Superior temporal gyrus (tissue), 1 donor: ENCODE data around the gene PRR14.
"Not testable (repeated sequence)": the region's sequence is repeated elsewhere in the genome, so short reads cannot be mapped to it uniquely, and the experiment has no call there.

Experiments
- DNase-seq: peaks from one replicate; pipeline ENCODE4 v3.0.0-alpha.2; 2016; ENCODE audit errors: extremely low spot score

PRR14 gene

DNA sequence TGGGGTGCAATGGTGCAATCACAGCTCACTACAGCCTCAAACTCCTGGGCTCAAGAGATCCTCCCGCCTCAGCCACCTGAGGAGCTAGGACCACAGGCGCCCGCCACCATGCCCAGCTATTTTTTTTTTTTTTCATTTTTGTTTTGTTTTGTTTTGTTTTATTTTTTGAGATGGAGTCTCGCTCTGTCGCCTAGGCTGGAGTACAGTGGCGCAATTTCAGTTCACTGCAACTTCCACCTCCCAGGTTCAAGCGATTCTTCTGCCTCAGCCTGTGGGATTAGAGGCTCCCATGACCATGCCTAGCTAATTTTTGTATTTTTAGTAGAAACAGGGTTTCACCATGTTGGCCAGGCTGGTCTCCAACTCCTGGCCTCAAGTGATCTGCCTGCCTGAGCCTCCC is 18.3 kb upstream of the PRR14 start:
- DNase-seq: not testable (repeated sequence)

DNA sequence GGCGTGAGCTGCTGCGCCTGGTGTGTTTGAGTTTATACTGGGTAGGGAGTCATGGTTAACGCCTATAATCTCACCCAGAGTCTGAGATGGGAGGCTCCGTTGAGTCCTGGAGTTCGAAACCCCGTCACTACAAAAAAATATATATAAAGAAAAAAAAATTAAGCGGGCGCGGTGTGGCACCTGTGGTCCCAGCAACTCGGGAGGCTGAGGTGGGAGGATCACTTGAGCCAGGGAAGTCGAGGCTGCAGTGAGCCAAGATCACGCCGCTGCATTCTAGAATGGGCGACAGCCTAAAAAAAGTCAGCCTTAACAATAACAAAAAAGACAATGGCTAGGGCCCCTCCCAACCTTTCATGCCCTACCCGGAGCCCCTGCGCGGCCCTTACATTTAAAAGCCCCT is 17.2 kb upstream of the PRR14 start:
- no peak for DNase-seq

DNA sequence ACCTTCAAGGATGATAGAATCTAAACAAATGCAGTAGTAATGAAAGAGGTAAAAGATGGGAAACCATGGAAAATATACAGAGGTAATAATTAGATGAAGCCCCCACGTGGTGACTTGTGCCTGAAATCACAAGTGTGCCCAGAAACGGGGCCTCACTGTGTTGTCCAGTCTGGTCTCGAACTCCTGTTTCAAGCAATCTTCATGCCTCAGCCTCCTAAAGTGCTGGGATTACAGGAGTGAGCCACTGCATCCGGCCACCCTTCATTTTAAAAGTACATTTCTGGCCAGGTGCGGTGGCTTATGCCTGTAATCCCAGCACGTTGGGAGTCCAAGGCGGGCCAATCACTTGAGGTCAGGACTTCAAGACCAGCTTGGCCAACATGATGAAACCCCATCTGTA is 14.2 kb upstream of the PRR14 start:
- DNase-seq: no peak

DNA sequence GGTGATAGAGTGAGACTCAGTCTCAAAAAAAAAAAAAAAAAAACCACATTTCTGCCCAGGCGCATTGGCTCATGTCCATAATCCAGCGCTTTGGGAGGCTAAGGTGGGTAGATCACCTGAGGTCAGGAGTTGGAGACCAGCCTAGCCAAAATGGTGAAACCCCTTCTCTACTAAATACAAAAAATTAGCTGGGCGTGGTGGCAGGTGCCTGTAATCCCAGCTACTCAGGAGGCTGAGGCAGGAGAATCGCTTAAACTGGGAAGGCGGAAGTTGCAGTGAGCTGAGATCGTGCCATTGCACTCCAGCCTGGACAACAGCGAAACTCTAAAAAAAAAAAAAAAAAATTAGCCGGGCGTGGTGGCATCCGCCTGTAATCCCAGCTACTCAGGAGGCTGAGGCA is 13.6 kb upstream of the PRR14 start:
- DNase-seq: not testable (repeated sequence)

DNA sequence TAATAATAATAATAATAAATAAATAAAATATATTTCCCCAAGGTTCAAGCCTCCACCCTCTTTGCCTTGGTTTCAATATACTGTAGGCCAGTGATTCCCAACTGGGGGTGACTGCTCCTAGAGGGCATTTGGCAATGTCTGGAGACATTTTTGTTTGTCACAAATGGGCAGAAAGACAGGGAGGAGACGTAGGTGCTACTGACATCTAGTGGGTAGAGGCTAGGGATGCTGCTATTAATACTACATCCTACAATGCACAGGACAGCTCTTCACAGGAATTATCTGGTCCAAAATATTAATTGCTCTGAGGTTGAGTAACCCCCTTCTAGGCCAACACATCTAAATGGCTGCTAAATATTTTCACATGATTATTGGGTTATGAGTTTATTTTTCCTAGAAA is 12.8 kb upstream of the PRR14 start:
- no peak for DNase-seq

DNA sequence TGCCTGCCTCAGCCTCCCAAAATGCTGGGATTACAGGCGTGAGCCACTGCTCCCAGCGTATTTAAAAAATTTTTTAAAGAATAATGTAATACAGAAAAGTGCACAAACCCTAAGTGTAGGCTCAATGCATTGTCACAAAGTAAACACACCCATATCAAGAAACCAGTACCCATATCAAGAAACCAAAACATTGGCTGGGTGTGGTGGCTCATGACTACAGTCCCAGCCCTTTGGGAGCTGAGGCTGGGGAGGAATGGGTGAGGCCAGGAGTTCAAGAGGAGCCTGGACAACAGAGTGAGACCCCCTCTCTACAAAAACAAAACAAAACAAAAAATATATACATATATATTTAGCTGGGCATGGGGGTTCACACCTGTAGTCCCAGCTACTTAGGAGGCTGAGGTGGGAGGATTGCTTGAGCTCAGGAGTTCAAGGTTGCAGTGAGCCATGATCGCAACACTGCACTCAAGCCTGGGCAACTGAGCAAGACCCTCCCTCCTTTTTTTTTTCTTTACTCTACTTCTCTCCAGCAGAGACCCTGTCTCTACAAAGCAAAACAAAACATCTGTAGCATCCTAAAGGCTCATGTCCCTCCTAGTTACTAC is 9.3 kb upstream of the PRR14 start:
- no peak for DNase-seq

DNA sequence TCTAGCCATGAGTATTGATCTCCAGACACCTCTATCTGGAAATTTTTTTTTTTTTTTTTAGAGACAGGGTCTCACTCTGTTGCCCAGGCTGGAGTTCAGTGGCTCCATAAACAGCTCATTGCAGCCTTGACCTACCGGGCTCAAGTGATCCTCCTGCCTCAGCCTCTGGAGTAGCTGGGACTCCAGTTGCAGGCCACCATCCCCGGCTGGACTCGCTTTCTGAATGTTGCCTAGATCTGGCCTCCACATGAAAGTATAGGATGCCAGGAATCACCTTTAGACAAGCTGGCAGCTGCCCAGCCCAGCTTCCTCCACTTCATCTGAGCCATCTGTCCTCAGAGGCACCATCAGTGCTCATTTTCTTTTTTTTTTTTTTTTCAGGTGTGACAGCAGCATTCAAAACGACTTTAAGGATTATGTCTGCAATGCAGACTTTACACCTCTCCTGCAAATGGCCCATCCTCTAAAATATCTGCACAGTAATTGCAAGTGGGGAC is 6.4 kb upstream of the PRR14 start:
- DNase-seq: no peak

DNA sequence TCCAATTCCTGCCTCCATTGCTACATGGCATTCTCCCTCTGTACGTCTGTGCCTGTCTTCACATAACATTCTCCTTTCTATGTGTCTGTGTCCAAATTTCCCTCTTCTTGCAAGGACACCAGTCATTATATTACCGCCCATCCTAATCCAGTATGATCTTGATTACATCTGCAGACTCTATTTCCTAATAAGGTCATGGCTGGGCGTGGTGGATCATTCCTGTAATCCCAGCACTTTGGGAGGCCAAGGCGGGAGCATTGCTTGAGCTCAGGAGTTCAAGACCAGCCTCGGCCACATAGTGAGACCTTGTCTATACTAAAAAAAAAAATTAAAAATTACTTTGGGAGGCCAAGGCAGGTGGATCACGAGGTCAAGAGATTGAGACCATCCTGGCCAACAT is 5.0 kb upstream of the PRR14 start:
- no peak for DNase-seq

DNA sequence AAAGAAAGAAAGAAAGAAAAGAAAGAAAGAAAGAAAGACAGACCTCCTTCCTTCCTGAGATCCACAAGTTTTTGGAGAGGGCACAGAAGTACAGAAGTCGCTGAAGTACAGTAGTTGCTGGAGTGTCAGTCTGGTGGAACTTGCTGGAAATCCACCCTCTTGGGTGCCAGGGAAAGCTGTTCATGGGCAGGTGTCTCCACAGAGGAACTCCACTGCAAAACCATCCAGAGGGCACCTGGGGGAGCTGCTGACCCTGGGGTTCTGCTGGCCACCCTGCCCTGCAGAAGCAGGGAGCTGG is 3.5 kb upstream of the PRR14 start:
- DNase-seq: no peak

DNA sequence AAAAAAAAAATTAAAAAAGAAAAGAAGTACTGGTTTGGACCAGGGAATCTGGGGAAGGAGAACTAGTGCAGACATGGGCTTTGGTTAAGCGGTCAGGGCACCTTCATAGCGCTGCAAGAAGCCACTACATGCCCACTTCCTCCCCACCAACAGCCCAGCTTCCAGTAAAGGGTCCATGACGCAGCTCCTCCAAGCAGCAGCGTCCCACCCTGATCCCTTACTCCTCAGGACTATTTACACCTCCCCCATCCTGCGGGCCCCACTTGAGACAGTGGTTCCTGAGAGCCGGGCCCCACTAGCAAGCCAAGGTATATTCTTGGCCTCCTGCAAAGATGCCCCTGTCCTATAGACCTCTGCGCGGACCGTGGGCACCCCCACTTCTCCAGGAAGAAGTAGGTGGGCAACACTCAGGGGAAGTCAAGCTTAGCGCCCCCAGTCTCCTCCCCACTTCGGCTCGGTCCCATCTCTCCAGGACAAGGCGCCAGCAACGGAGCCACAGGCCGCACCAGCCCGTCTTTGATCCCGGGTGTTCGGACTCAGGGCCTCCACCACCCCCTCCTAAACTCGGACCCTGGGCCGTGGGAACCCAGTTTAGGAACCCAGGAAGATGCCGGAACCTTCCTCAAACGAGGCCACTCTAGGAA is 913 bp upstream of the PRR14 start:
- DNase-seq: no peak

DNA sequence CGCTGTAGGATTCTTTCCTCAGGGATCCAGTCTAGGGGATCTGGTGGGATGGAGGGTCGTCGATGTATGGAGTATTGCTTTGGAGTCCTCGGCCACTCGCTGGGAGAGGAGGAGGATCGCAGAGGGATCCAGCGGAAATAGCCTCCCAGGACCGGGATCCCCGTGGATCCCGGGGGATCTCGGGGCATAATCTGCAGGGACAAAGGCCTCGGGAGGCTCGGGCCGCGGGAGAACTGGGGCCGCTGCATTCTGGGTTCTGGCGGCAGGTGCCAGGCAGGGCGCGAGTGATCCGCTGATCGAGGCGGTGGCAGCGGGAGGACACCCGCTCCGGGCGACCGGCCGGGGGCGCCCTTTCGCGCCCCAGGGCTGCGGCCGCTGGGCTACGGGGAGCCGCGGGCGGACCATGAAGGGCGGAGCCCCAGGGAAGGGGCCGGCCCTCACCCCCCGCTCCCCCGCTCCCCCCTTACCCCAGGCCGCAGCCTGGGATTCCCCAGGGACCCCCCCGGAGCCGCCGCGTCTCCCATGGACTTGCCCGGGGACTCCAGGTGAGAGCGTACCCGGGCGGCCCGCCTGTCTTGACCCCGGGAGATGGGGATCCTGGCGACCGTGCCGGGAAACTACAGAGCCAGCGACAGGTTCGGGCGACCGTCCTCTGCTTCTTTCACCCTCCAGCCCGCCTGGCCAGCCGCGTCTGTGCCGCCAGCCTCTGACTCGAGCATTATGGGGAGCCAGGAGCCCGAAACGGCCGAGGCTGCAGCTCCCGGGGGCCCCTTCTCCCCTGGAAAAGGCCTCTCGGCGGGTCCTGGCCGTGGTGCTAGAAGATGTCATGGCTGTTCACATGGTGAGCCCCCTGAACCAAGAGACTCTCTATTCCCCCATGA is 604 bp downstream of the PRR14 start:
- DNase-seq: no peak

DNA sequence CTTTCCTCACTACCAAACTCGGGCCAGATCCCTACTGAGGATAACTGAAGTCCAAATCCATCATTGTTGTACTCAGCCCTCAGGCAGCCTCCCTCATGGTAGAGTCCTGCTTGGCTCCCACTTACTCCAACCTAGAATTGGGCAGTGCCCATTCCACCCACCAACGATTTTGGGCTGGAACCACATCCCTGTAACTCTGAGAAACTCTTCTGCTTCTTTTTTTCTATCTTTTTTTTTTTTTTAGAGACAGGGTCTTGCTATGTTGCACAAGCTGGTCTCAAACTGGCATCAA is 1.2 kb downstream of the PRR14 start:
- DNase-seq: no peak

DNA sequence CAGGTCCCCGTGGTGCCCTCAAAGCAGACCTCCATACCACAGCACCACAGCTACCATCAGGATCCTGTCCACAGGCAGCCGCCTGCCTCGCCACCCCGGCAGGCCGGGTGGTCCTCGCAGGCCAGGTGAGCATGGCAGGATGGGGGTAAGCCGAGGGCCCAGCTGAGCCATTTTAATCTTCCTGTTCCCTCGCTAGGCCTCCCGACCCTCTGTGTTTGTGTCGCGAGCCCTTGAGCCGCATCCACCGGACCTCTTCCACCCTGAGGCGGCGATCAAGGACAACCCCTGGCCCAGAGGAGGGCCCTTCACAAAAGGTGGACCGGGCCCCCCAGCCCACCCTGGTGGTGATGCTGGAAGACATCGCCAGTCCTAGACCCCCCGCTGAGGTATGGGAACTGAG is 2.0 kb downstream of the PRR14 start:
- DNase-seq: no peak

DNA sequence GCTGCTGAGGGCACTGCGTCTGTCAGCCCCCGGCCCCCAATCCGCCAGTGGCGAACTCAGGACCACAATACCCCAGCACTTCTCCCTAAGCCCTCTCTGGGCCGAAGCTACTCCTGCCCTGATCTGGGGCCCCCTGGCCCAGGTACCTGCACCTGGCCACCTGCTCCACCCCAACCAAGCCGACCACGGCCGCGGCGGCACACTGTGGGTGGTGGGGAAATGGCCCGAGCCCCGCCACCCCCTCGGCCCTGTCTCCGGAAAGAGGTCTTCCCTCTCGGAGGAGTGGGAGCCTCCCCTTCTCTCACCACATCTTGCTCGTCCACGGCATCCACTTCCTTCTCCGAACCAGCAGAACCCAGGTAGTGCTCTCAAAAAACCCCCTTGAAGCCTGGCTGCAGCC is 4.1 kb downstream of the PRR14 start:
- no peak for DNase-seq

DNA sequence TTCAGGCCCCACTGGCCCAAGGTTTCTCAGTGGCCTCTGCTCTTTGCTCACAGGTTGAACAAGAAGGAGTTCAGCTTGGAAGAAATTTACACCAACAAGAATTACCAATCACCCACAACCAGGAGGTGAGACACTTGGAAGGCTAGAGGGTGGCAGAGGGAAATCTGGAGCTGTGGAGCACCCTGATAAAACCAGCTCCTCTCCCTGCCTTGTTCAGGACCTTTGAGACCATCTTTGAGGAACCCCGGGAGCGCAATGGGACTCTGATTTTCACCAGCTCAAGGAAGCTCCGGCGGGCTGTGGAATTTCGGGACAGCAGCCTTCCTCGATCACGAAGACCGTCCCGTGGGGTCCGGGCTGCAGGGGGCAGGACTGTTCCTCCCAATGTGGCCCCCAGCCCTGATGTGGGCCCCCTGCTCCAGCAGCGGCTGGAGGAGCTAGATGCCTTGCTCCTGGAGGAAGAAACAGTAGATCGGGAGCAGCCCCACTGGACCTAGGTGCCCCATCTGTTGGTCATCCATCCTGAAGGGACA is 5.1 kb downstream of the PRR14 start:
- no peak for DNase-seq

DNA sequence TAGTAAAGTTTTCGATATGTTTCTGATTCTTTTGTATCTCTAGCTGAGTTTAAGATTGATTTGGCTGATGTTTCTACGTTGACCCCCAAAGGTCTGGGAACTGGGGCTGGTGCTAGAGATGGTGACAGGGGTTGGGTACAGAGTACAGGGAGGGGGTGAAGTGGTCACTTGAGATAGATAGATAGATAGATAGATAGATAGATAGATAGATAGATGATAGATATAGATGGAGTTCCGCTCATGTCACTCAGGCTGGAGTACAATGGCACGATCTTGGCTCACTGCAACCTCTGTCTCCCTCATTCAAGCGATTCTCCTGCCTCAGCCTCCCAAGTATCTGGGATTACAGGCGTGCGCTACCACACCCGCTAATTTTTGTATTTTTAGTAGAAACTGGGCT is 5.6 kb downstream of the PRR14 start:
- DNase-seq: no peak

DNA sequence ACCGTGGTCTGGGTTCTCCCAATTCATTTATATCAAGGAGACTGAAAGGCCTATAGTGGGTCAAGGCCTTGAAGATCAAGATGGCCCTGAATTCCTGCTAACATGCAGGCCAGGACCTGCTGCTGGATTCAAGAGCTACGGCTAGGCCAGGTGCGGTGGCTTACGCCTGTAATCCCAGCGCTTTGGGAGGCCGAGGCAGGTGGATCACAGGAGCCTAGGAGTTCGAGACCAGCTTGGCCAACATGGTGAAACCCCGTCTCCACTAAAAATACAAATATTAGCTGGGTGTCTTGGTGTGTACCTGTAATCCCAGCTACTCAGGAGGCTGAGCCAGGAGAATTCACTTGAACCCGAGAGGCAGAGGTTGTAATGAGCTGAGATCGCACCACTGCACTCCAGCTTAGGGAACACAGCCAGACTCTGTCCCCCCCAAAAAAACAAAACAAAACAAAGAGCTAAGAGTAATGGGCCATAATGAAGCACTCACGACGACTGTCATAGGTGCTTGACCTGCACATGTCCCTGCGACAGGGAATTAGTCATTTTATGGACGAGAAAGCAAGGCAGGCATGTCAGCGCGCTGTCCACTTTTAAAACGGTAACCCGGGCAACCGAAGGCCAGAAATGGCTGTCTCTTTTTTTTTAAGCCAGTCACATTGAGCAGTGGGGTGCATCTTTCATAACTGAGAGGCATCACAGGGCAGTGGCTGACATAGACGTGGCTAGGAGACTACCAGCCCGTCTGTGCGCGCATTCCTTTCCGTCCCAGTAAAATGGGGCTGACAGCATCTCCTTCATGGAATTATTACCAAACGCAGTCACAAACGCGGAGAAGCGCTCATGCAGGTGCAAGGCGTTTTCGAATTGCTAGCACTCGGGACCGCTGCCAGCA is 6.5 kb downstream of the PRR14 start:
- DNase-seq: no peak

DNA sequence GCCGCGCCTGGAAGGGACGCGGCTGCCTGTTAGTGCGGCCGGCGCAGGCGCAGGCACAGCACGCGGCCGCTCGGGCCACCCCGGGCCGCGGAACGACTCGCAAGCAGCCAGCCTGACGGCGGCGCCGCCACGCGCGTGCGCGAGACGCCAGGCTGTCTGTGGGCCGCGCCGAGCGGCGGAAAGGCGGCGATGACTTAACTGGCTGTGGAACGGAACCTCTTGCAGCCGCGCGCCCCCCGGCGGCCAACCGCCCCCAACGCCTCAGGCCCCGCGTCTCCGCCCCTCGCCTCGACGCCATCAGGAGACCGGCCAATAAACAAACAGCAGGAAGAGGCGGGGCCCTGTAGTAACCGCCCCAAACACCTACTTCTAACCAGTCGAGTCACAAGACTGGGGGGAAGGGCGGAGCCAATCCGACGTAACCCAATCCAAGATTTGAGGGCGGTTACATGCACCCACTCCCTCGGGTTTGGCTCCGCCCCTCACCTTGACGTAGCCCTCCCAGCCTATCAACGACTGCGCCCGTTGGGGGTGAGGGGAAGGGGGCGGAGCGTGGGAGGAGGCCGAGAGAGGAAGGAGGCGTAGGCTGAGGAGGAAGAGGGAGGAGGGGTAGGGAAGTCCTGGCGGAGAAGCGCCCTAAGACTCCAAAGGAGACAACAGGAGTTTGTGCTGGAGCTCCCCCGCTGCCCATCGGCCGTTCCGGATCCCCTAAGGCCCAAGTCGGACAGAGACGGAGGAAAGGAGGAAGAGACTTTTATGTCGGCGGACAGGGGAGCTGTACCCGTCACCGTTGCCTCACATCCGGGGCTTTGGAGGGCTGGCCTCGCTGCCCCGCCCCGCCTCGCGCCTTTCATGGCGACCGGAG is 7.3 kb downstream of the PRR14 start, which contains the start of gene FBRS:
FBRS (plus strand) TSS at position 566 of the 865 bp plus-strand sequence. CDS start 1,088 bp downstream, outside the sequence.
- DNase-seq: peak; percentile 100

DNA sequence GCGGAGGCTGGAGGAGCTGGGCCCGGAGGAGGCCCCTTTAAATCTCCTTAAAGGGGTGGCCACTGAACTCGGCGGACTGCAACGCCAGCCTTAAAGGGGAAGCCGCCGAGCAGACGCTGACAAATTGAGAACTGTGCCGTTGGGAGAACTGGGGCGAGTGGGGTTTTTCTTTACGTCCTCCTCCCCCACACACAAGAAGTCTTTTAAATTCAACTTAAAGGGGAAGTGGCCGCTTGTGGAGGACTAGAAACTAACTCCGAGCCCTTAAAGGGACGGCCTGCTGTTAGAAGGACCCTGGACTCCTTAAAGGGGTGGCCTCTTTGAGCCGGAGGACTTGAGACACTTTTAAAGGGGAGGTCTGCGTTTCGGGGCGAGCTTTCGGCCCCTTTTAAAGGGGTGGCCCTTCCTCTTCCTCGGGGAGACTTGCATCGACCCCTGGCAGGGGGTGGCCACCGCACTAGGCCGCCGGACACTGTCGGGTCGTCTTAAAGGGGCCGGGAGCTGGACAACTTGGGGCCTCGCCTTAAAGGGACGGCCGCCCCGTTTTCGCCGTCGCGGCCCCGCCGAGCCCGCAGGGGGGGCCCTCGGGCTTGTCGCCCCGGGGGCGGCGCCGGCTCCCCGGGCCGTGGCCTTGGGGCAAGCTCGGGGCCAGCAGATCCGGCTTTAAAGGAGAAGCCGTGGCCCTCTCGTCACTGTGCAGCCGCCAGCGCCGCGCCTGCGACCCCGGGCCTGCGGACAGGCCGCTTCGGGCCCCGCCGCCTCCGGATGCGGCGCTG is 8.2 kb downstream of the PRR14 start:
- DNase-seq: peak; percentile 98
